NCI-H1930 (cell line): ENCODE data around the gene SLC35B2.
A peak's percentile ranks its signal among the peaks of the same experiment; 100 is the strongest.

ENCODE experiments used
- DNase-seq, 2 experiments: peaks; one replicate each; lab custom pipeline; 2025; lab: John Stamatoyannopoulos, UW

Gene SLC35B2

DNA sequence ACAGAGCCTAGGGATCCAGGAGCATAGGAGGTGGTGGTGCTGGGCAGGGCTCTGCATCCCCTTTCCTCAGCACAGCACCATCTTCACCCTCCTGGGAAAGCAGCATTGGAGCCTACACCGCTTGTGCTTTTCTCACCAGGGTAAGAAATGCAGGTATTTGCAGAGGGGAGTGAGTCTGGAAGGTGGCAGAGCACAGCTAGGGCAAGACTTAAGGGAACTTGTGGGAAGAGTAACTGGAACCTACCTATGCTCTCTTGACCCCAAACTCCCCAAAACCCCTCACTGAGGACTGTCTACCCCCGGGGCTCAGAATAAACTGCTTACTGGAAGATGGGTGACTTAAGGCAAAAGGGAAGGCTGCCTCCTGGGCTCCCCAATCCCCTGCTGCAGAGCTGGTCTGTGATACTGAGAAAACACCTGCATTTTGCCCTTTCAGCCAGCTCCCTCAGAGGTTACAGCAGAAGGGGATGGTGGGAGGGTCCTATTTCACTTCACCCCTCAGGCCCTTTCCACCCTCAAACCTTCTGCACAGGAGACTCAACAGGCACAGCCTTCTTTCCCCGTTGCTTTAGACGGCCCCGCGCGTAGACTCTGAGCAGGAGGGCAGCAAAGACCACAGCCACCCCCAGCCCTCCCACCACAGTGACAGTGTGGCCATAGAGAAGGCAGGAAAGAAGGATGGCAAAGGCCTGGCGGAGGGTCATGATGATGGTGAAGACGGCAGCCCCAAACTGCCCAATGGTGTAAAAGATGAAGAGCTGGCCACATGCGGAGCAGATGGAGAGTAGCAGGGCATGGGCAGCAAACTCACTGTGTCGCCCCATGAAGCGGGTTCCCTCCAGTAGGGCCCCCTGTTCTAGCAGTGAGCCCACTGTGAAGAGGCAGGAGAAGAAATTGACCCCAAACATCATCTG is 2.9 kb downstream of the SLC35B2 start:
- DNase-seq = no peak

DNA sequence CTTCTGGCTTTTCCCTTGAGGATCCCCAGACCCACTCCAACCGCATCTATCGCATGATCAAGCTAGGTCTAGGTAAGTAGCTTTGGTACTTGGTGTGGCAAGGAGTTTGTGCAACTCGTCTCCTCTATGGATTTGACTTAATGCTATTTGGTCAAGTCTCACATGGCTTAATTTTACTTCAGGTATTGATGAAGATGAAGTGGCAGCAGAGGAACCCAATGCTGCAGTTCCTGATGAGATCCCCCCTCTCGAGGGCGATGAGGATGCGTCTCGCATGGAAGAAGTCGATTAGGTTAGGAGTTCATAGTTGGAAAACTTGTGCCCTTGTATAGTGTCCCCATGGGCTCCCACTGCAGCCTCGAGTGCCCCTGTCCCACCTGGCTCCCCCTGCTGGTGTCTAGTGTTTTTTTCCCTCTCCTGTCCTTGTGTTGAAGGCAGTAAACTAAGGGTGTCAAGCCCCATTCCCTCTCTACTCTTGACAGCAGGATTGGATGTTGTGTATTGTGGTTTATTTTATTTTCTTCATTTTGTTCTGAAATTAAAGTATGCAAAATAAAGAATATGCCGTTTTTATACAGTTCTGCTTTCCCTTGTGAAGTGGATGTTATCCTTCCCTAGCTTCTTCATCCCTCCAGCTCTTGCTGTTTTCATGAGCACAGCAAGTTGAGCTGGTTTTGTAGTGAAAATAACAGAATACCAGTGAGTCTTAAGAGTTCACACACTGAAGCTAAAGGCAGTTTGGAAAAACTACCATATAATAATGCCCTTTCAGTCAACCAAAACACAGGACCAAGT is 3.8 kb downstream of the SLC35B2 start:
- peak in 1 of 2 experiments; percentile 30 for DNase-seq

GRCh38 chr6:44251576-44252524 is 5.5 kb downstream of the SLC35B2 start:
- no peak for DNase-seq

DNA sequence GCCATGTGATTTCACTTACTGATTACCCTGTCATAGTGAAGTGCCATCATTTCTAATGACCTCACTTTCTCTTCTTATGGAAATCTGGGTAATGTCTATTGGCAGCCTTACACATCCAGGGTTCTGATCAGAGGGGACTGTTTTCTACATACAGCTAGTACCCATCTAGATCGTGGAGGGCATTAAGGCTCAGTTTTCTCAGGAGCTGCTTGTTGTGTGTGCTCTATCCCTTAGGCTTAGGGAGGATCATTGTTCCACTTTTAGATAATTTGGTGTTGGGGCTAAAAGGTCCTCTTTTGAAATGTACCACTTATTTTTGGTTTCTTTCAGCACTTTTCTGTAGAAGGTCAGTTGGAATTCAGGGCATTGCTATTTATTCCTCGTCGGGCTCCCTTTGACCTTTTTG is 6.6 kb downstream of the SLC35B2 start:
- no peak for DNase-seq

GRCh38 chr6:44250067-44250717 is 7.1 kb downstream of the SLC35B2 start:
- no peak for DNase-seq

DNA sequence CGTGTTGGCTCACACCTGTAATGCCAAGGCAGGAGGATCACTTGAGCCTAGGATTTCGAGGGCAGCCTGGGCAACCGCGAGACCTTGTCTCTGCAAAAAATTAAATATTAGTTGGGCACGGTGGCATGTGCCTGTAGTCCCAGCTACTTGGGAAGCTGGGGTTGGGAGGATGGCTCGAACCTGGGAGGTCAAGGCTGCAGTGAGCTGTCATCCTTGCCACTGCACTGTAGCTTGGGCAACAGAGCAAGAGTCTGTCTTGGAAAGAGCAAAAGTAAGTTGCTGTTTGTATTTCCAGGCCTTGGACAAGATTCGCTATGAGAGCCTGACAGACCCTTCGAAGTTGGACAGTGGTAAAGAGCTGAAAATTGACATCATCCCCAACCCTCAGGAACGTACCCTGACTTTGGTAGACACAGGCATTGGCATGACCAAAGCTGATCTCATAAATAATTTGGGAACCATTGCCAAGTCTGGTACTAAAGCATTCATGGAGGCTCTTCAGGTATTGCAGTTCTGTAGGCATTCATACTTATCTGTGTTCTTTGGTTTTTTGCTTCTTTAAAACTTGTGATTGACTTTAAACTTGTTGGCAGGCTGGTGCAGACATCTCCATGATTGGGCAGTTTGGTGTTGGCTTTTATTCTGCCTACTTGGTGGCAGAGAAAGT is 8.1 kb downstream of the SLC35B2 start:
- DNase-seq = no peak

- no peak for DNase-seq
Measured at GRCh38 chr6:44248579-44248978, 8.7 kb downstream of the SLC35B2 start.

DNA sequence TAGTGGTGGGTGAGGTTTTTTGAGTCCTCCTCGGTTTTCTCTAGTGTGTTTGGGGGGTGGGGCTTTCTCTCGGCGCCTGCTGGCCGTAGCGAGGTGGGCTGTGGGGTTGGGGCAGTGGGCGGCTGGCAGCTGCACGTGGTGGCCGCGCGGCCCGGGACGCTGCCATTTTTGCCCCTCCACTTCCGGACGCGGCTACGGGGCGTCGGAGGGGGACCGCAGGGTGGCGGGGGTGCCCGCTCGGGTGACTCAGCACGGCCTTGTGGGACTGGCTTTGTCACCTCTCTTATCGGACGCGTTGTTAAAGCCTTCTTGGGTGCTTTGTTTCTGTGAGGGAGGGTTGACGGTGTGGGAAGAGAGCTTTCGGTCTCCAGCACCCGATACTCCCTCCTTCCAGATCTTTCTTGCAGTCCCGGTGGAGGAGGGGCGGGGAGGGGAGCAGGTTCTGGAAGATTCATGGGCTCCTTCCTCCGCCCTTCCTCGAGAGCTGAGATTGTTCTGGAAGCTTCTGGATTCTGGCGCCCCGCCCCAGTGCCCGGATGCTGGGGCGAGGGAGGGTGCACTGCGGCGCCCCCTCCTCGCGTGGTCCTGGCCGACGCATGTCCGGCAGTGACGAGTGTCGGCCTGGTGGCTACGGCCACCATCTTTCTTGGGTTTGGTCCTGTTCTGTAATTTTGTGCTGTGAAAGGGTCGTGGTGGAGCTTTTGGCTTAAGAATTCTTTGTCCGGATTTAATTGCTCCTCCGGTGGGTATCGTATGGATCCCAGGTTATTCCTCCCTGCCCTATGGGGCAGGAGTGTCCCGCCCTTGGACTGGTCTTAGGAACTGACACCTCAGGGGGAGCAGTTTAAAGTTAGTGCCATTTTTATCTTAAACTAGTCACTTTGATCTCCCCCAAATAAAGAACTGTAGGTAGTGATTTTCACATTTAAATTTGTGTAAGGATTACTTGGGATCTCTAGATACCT is 9.7 kb downstream of the SLC35B2 start:
- peak; percentile 44 to 51 for DNase-seq

DNA sequence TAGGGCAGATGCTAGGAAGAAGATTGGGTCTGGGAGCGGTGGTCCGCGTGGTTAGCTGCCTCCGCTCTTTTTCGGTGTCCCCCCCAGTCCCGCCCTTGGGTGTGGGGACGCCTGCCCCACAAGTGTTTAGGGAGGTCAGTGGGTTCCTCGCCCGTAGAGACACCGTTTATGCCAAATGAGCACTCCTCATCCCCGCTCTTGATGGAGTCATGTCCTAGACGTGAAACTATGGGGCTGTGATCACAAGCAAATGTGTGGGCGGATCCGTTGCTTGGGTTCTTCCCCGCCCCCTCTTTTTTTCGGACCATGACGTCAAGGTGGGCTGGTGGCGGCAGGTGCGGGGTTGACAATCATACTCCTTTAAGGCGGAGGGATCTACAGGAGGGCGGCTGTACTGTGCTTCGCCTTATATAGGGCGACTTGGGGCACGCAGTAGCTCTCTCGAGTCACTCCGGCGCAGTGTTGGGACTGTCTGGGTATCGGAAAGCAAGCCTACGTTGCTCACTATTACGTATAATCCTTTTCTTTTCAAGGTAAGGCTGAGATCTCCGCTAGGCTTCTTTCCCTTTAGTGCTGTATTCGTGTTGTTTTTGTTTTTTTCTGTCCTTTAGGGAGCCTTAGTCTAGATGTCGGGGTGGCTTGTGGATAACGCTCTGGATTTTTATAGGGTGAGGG is 10.5 kb downstream of the SLC35B2 start, which contains the start of gene HSP90AB1:
TSS of gene HSP90AB1 (plus strand) at position 439 of the 675 bp plus-strand sequence. CDS start 1,529 bp downstream, outside the sequence.
- DNase-seq = peak; percentile 95 to 96

GRCh38 chr6:44245912-44246662 is 11.2 kb downstream of the SLC35B2 start:
- DNase-seq = peak; percentile 57 to 83

DNA sequence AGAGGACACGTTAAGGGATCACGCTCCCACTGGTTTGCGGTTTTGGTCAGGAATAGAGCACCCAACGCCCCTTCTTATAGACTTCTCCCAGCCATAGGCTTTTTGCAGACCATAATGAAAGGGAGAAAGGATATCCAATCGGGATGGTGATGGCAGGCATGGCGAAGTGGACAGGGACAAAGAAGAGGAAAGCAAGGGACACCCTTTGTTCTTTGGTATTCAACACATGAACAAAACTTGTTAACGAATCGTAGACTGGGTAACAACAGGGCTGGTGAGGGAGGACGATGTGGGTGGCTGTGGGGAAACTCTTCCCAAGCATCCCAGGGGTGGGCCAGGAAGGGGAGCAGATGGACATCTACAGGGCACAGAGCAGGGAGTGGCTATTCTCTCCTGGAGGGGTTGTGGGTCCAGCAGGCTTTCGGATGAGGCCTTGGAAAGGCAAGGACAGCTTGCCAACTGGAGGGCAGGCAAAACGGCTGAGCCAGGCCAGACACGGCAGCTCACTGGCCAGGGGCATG is 11.9 kb downstream of the SLC35B2 start:
- DNase-seq = no peak

DNA sequence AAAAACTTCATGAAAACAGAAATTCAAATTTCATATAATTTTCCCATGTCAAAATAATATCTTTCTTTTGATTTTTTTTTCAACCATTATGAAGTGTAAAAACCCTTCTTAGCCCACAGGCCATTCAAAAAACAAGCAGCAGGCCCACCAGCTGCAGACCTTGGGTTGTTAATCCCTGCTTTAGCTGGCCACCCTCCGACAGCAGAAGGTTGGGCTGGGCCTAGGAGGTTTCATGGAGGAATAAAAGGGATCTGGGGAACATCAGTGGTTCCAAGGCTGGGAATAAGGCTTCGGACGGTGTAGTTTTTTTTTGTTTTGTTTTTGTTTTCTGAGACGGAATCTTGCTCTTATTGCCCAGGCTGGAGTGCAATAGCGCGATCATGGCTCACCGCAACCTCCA is 14.0 kb downstream of the SLC35B2 start:
- no peak for DNase-seq

DNA sequence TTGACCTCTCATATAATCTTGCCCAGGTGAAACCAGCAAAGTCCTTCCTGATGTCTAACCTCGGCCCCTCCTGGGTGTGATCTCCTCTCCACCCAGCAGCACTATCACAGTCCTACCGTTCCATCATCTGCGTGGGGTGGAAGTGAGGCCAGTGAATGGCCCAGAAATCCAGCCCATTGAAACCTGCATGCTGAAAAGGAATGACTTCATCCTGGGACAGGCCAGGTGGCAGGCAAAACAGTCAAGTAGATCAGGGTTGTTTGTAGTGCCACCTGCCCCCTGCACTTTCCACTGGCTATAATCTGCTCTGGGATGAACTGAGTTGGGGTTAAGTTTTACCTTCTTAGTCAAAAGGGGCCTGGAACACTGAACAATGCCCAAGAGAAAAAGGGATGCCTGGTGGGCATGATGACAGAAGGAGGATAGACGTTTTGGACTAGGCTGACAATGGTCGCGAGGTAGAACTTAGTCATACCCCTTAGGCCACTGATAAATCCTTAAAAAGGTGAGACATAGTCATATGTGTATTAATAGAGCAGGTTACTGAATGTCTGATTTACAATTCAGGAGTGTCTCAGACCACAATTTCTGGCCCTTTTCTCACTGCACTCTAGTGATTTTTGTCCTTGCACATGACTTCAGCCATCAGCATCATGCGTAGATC is 18.5 kb downstream of the SLC35B2 start:
- no peak for DNase-seq

GRCh38 chr6:44237813-44238433 is 19.4 kb downstream of the SLC35B2 start:
- peak; percentile 62 to 83 for DNase-seq

DNA sequence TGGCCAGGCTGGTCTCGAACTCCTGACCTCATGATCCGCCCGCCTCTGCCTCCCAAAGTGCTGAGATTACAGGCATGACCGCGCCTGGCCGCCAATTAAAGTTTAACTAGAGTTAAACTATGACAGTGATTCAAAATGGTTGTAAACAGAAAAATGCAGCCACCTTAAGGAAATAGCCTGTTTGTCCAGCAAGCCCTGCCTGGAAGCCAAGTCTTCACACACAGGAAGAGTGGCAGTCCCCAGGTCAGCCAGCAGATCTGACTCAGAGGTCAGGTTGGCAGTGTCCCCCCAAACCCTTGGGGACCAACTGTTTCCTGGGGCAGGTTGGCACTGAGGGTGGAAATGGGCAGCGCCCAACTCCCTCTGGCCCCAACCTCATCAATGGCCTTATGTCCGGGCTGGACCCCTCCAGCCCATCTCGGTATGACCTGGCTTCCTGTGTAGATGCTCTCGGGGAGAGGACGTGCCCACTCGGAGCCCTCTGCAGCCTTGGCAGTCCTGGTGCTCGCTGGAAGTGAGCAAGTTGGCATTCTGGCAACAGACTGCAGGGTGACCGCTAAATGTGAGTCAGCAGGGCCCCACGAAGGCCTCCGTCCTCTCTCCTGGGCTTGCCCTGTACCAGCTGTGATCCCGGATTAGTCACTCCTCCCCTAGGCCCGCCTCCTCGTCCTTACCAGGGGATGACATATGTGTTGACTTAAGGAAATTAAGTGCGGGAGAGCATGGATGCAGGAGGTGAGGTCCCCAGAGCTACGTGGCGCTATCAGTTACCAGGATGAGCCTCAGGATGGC is 20.1 kb downstream of the SLC35B2 start:
- DNase-seq = peak; percentile 65 to 66
